Chondrocyte (in vitro differentiated cells): Measurements from ENCODE around the gene HPCAL1. TPM values are rescaled to one million over a fixed set of nuclear protein-coding genes. Genes with fewer than 3 reads are reported as not detected.

Source experiments
- DNase-seq: peaks from one replicate; pipeline ENCODE4 v3.0.0; 2021; ENCODE audit warnings: mixed read lengths, low spot score
- H3K27ac Mint-ChIP-seq: one replicate; pipeline ENCODE4 v1.8.0; 2021; ENCODE audit warnings: mild to moderate bottlenecking, moderate library complexity, mixed read lengths; ENCODE audit not compliant: unreplicated experiment
- H3K27me3 Mint-ChIP-seq: 2 replicates; pipeline ENCODE4 v1.8.0; 2021; ENCODE audit warnings: low read depth, mixed read lengths
- H3K36me3 Mint-ChIP-seq: 2 replicates; pipeline ENCODE4 v1.8.0; 2021; ENCODE audit warnings: low read depth, mixed read lengths
- H3K4me1 Mint-ChIP-seq: 2 replicates; pipeline ENCODE4 v1.8.0; 2021; ENCODE audit warnings: low read depth, mild to moderate bottlenecking, mixed read lengths
- H3K4me3 Mint-ChIP-seq: one replicate; pipeline ENCODE4 v1.8.0; 2021; ENCODE audit warnings: mild to moderate bottlenecking, moderate library complexity, mixed read lengths; ENCODE audit not compliant: unreplicated experiment
- H3K9me3 Mint-ChIP-seq: 2 replicates; pipeline ENCODE4 v1.8.0; 2021; ENCODE audit warnings: low read depth, mixed read lengths
- total RNA-seq: library from RNA; stranded (reverse); gene quantifications from 3 replicates; pipeline ENCODE4 v1.2.1, GENCODE V29; 2021
- TF ChIP-seq, protein P1 (sequence below): fragments of 200-600 bp; sonication (generic); IDR thresholded peaks from 2 replicates; pipeline ENCODE4 v1.5.0; 2021; ENCODE audit warnings: antibody characterized with exemption, mild to moderate bottlenecking, moderate library complexity

HPCAL1 gene
- total RNA-seq, 1 donor from 2014 or later: 19.3 TPM

DNA sequence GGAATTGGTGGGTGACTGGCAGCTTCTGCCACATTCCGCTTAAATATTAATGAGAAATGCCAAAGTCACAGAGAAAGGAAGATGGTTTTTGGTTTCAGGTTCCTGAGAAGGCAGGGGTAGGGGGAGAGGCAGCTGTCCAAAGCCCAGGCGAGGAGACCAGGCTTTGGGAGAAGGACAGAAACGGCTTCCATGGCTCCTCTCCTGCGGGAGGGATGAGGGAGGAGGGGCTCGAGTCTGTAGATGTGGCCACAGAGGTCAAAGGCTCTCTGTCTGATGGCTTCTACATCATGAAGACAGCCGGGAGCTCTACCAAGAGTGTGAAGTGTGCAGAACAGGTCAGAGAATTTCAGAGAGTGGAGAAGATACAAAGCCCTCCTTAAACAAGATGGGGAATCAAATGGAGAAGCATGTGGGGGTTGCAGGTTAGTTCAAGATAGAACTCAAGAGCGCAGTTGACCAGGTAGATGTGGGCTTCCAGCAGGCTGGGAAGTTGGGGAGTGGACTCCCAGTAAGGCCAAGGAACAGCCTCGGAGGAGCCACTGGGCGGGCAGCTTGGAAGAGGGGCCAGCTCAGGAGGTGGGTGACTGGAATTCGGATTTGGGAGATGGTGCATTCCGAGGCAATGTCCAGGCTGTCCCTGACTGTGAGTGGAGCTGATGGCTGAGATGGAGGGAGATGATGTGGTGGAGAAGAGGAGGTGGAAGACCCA is 23.8 kb upstream of the HPCAL1 start:
- no peaks in the 10 kb centered on the region for H3K27me3 Mint-ChIP-seq
- H3K4me3 Mint-ChIP-seq: no peak overlapping the region
- DNase-seq: no peak
- peaks cover 37% of the 10 kb centered on the region for H3K4me1 Mint-ChIP-seq
- TF ChIP-seq, protein P1, sequence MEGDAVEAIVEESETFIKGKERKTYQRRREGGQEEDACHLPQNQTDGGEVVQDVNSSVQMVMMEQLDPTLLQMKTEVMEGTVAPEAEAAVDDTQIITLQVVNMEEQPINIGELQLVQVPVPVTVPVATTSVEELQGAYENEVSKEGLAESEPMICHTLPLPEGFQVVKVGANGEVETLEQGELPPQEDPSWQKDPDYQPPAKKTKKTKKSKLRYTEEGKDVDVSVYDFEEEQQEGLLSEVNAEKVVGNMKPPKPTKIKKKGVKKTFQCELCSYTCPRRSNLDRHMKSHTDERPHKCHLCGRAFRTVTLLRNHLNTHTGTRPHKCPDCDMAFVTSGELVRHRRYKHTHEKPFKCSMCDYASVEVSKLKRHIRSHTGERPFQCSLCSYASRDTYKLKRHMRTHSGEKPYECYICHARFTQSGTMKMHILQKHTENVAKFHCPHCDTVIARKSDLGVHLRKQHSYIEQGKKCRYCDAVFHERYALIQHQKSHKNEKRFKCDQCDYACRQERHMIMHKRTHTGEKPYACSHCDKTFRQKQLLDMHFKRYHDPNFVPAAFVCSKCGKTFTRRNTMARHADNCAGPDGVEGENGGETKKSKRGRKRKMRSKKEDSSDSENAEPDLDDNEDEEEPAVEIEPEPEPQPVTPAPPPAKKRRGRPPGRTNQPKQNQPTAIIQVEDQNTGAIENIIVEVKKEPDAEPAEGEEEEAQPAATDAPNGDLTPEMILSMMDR: no peak
- H3K27ac Mint-ChIP-seq: peak overlapping the region; percentile 60
- no peaks in the 10 kb centered on the region for H3K36me3 Mint-ChIP-seq
- no peaks in the 10 kb centered on the region for H3K9me3 Mint-ChIP-seq

DNA sequence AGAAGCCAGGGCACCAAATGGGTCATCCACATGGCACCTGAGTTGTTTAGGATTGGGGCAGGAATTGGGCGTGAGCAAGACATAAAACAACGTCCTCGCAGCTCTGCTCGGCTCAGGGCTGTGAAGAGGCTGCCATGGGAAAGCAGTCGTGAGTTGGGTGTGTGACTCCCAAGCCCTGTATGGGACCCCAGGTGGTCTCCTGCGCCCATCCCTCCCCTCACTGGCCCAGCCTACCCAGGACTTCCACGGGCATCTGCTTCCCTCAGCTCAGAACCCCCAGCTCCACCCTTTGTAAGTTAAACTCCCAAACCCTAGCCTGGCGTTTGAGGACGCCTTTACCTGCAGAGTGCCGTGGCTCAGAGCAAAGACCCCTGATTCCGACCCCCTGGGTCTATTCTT is 23.2 kb upstream of the HPCAL1 start:
- H3K36me3 Mint-ChIP-seq: no peaks in the 10 kb centered on the region
- no peaks in the 10 kb centered on the region for H3K9me3 Mint-ChIP-seq
- H3K27me3 Mint-ChIP-seq: no peaks in the 10 kb centered on the region
- DNase-seq: no peak
- H3K4me1 Mint-ChIP-seq: peaks cover 37% of the 10 kb centered on the region
- TF ChIP-seq, protein P1: no peak
- H3K27ac Mint-ChIP-seq: no peak overlapping the region
- no peak overlapping the region for H3K4me3 Mint-ChIP-seq

DNA sequence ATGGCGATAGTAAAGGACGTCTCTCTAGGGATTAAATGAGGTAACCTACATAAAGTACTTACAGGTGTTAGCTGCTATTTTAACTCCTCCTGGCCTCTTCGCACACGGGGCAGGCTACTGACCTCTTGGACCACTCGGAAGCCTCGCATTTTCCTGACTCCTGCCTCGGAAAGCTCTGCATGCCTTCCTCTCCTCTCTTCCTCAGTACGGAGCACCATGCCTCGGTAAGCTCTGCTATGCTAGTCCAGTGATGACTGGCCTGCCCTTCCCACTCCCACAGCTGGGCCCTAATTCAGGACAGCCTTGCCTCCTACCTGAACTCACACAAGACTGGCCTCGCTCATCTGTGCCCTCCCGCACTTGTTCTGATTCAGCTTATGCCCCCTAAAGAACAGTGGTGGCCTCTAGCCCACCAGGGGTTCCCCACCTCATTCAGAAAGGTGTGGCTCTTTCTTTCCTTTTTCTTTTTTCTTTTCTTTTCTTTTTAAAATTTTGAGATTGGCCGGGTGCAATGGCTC is 22.7 kb upstream of the HPCAL1 start:
- Mint-ChIP-seq H3K4me3 (no peak overlapping the region), H3K27ac (no peak overlapping the region), H3K36me3 (no peaks in the 10 kb centered on the region), H3K27me3 (no peaks in the 10 kb centered on the region), H3K4me1 (peaks cover 39% of the 10 kb centered on the region), H3K9me3 (no peaks in the 10 kb centered on the region)
- DNase-seq: no peak
- TF ChIP-seq, protein P1: no peak

DNA sequence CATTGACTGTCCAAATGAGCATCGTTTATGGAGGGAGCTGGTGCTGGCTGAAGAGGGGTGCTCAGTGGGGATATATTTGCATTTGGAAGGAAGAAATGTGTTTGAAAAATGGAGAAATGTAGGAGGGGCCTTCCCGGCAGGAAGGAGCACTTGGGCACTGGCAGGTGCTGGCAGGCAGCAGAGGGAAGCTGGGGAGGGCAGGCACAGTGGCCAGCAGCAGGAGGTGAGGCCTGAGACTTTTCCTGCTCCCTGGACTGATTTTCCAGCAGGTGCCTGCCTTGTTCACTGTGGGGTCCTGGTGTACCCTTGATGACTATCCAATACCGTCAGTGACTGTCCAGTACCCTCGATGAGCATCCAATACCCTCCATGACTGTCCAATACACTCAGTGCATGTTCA is 20.8 kb upstream of the HPCAL1 start:
- Mint-ChIP-seq H3K9me3 (no peaks in the 10 kb centered on the region), H3K27me3 (no peaks in the 10 kb centered on the region), H3K27ac (no peak overlapping the region), H3K4me3 (no peak overlapping the region), H3K4me1 (peaks cover 48% of the 10 kb centered on the region), H3K36me3 (no peaks in the 10 kb centered on the region)
- no peak for DNase-seq
- TF ChIP-seq, protein P1: no peak

DNA sequence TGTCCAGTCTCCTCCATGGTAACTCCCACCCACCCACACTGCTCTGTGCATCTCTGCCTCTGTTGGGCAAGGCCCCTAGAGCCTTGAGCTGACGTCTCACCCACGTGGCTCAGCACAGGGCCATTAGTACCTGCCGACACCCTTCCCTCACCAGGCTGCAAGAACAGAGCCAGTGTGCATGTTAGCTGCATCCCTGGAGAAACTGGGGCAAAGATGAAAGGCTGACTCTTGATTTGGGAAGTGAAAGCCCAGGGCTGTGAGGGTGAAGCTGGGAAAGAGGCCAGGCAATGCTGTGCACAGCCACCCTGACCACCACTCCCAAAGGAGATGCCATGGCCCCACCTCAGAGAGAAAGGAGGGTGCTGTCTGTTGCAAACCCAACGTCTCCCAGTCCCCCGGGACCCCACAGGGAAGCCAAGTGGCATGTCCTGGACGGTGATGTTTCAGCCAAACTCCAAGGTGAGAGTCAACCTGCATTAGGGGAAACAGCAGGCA is 20.0 kb upstream of the HPCAL1 start:
- DNase-seq: no peak
- Mint-ChIP-seq H3K9me3 (no peaks in the 10 kb centered on the region), H3K4me3 (no peak overlapping the region), H3K27me3 (no peaks in the 10 kb centered on the region), H3K36me3 (no peaks in the 10 kb centered on the region), H3K27ac (peak overlapping the region; percentile 41), H3K4me1 (peaks cover 41% of the 10 kb centered on the region)
- TF ChIP-seq, protein P1: no peak
